Measurements from ENCODE around the gene ZNF296. TPM values are rescaled to one million over a fixed set of nuclear protein-coding genes. Genes with fewer than 3 reads are reported as not detected.

ZNF296 gene
- total RNA-seq, 1 donor from 2014 or later, result 0.54 TPM

DNA sequence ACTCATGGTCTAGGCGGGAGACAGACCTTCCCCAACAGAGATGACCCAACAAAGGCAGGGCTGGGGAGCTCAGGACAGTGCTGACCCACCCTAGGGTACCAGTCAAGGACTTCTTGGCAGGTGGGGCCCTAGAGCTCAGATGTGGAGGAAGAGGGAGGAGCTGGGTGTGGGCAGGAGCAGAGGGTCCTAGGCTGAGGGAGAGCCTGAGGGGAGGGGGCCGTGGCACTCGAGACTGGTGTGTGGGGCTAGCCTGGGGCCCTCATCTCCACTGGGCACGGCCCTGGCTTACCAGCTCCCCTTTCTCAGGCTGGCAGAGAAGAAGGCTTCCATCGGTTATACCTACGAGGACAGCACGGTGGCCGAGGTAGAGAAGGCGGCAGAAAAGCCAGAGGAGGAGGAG, 18.8 kb downstream of the ZNF296 start:
- Mint-ChIP-seq H3K9me3 (ENCODE audit: unreplicated experiment) (no peaks in the 10 kb centered on the region), H3K27ac (ENCODE audit: unreplicated experiment) (no peak overlapping the region), H3K27me3 (ENCODE audit: unreplicated experiment) (peaks cover 6% of the 10 kb centered on the region), H3K4me1 (ENCODE audit: unreplicated experiment) (peaks cover 6% of the 10 kb centered on the region), H3K4me3 (ENCODE audit: unreplicated experiment) (peak overlapping the region; percentile 7), H3K36me3 (ENCODE audit: low read depth, unreplicated experiment) (peaks cover 58% of the 10 kb centered on the region)
- DNase-seq (ENCODE audit: low spot score), result no peak
- TF ChIP-seq, protein P1, sequence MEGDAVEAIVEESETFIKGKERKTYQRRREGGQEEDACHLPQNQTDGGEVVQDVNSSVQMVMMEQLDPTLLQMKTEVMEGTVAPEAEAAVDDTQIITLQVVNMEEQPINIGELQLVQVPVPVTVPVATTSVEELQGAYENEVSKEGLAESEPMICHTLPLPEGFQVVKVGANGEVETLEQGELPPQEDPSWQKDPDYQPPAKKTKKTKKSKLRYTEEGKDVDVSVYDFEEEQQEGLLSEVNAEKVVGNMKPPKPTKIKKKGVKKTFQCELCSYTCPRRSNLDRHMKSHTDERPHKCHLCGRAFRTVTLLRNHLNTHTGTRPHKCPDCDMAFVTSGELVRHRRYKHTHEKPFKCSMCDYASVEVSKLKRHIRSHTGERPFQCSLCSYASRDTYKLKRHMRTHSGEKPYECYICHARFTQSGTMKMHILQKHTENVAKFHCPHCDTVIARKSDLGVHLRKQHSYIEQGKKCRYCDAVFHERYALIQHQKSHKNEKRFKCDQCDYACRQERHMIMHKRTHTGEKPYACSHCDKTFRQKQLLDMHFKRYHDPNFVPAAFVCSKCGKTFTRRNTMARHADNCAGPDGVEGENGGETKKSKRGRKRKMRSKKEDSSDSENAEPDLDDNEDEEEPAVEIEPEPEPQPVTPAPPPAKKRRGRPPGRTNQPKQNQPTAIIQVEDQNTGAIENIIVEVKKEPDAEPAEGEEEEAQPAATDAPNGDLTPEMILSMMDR (IDR thresholded peaks at IDR 0.05; ENCODE audit: unreplicated experiment), result no peak

DNA sequence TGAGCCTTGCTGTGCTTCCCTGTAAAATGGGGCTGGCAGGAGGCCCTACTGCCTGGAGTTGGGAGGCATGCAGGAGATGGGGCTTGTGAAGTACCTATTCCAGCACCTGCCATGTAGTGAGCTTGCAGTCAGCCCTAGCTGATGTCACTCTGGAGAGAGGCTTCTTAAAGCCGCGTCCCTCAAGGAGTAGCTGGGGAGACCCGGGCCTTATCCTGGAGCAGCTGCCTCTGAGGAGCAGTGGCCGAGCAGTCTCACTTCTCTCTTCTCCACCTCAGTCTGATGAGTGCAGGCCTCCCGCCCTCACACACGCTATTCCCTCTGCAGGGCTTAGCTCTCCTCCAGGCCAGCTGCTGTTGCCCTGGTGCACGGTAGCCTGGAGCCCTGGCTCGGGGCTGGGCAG, 19.4 kb downstream of the ZNF296 start:
- no peak overlapping the region for H3K27ac Mint-ChIP-seq (ENCODE audit: unreplicated experiment)
- DNase-seq (ENCODE audit: low spot score), result no peak
- H3K27me3 Mint-ChIP-seq (ENCODE audit: unreplicated experiment), result peaks cover 6% of the 10 kb centered on the region
- TF ChIP-seq, protein P1 (IDR thresholded peaks at IDR 0.05; ENCODE audit: unreplicated experiment), result no peak
- H3K4me3 Mint-ChIP-seq (ENCODE audit: unreplicated experiment), result no peak overlapping the region
- peaks cover 6% of the 10 kb centered on the region for H3K4me1 Mint-ChIP-seq (ENCODE audit: unreplicated experiment)
- peaks cover 62% of the 10 kb centered on the region for H3K36me3 Mint-ChIP-seq (ENCODE audit: low read depth, unreplicated experiment)
- no peaks in the 10 kb centered on the region for H3K9me3 Mint-ChIP-seq (ENCODE audit: unreplicated experiment)

DNA sequence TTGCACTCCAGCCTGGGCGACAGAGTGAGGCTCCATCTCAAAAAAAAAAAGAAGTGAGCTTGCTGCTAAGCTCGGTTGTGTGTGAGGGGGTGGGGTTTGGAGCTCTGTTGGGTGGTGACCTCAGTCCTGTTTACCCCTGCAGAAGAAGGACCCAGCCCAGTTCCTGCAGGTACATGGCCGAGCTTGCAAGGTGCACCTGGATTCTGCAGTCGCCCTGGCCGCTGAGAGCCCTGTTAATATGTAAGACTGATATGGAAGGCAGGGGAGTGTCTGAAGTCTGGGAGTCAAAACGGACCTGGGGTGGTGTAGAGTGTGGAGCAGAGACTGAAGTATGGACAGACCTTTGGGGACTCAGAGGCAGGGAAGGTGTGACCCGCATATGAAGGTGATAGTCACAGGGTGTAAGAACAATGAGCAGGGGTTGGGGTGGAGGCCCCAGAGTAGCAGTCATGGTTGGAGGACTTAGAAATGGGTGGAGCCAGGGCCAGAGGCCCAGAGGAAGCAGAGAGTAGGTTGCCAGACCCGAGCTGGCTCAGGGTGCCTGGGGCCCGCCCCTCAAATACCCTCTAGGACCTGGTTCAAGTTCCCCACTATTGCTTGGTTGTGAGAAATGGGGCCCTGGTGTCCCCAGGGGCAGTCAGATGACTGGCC, 24.2 kb downstream of the ZNF296 start:
- TF ChIP-seq, protein P1 (IDR thresholded peaks at IDR 0.05; ENCODE audit: unreplicated experiment), result no peak
- peaks cover 5% of the 10 kb centered on the region for H3K27me3 Mint-ChIP-seq (ENCODE audit: unreplicated experiment)
- H3K36me3 Mint-ChIP-seq (ENCODE audit: low read depth, unreplicated experiment), result peaks cover 37% of the 10 kb centered on the region
- H3K9me3 Mint-ChIP-seq (ENCODE audit: unreplicated experiment), result no peaks in the 10 kb centered on the region
- DNase-seq (ENCODE audit: low spot score), result no peak
- H3K27ac Mint-ChIP-seq (ENCODE audit: unreplicated experiment), result no peak overlapping the region
- H3K4me1 Mint-ChIP-seq (ENCODE audit: unreplicated experiment), result no peaks in the 10 kb centered on the region
- H3K4me3 Mint-ChIP-seq (ENCODE audit: unreplicated experiment), result peak overlapping the region; percentile 12

DNA sequence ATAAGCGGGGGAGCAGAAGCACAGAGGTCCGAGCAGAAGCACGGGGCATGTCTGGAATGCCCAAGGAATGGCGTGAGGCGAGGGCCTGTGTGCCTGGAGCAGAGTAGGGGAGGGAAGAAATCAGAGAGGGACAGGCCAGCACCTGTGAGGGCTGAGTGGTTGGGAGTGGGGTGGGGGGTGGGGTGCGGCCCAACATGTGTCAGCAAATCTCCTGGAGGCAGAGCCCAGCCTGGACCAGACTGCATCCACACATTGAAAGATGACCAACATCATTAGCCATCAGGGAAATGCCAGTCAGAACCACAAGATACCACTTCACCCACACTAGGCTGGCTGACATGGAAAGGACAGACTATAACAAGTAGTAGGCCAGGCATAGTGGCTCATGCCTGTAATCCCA, 26.2 kb downstream of the ZNF296 start:
- no peaks in the 10 kb centered on the region for H3K9me3 Mint-ChIP-seq (ENCODE audit: unreplicated experiment)
- TF ChIP-seq, protein P1 (IDR thresholded peaks at IDR 0.05; ENCODE audit: unreplicated experiment), result no peak
- peaks cover 34% of the 10 kb centered on the region for H3K36me3 Mint-ChIP-seq (ENCODE audit: low read depth, unreplicated experiment)
- no peaks in the 10 kb centered on the region for H3K4me1 Mint-ChIP-seq (ENCODE audit: unreplicated experiment)
- no peak overlapping the region for H3K27ac Mint-ChIP-seq (ENCODE audit: unreplicated experiment)
- H3K4me3 Mint-ChIP-seq (ENCODE audit: unreplicated experiment), result no peak overlapping the region
- H3K27me3 Mint-ChIP-seq (ENCODE audit: unreplicated experiment), result peaks cover 5% of the 10 kb centered on the region
- no peak for DNase-seq (ENCODE audit: low spot score)

DNA sequence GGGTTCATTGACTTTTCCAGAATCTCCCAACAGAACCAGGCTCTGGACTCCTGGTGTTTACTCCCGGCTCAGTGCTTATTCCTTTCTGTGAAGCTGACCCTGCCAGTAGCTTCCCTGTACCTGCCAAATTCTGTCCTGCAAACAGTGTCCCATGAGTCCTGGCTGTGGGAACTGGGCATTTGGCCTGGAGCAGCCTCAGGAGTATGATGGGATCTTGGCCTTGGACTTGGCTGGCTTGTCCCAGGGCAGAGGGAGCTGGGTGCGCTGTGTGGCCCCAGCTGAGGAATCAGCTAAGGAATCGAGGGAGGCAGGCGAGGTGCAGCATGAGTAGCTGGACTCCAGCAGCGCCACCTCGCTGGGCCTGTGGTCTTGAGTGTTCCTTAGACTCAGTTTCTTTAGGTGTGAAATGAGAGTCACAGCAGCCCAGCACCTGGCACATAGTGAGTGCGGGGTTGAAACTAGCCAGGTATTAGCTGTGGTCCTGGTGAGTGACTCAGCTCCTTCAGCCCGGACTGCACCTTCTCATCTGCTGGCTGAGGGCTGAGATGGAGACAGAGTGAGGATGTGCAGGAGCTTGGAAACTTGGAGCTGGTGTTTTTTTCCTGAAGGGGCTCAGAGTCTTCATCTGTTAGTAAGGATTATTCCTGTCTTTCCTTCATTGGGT, 27.1 kb downstream of the ZNF296 start:
- TF ChIP-seq, protein P1 (IDR thresholded peaks at IDR 0.05; ENCODE audit: unreplicated experiment), result no peak
- H3K36me3 Mint-ChIP-seq (ENCODE audit: low read depth, unreplicated experiment), result peaks cover 30% of the 10 kb centered on the region
- peaks cover 5% of the 10 kb centered on the region for H3K27me3 Mint-ChIP-seq (ENCODE audit: unreplicated experiment)
- DNase-seq (ENCODE audit: low spot score), result no peak
- H3K9me3 Mint-ChIP-seq (ENCODE audit: unreplicated experiment), result no peaks in the 10 kb centered on the region
- H3K4me1 Mint-ChIP-seq (ENCODE audit: unreplicated experiment), result peaks cover 2% of the 10 kb centered on the region
- H3K4me3 Mint-ChIP-seq (ENCODE audit: unreplicated experiment), result peak overlapping the region; percentile 47
- H3K27ac Mint-ChIP-seq (ENCODE audit: unreplicated experiment), result no peak overlapping the region
